WERI-Rb-1 (cell line): ENCODE measurements around the gene VENTX.

Source experiments
- DNase-seq: peaks from one replicate; pipeline ENCODE4 v3.0.0-alpha.2; 2020
- H3K27ac ChIP-seq: fragments of 250-450 bp; sonication (Bioruptor Pico); 2 replicates; pipeline ENCODE4 v1.5.1; 2020; ENCODE audit warnings: mild to moderate bottlenecking, moderate library complexity
- H3K27me3 ChIP-seq: fragments of 250-450 bp; sonication (Bioruptor Pico); 2 replicates; pipeline ENCODE4 v1.5.1; 2021; ENCODE audit warnings: mild to moderate bottlenecking, low read depth, moderate library complexity; ENCODE audit not compliant: insufficient read depth, severe bottlenecking
- H3K36me3 ChIP-seq: fragments of 250-450 bp; sonication (Bioruptor Pico); 2 replicates; pipeline ENCODE4 v1.5.1; 2020; ENCODE audit warnings: mild to moderate bottlenecking, moderate library complexity
- H3K4me3 ChIP-seq: 2 replicates; pipeline ENCODE4 v1.5.1; 2011; ENCODE audit warnings: low read depth, mild to moderate bottlenecking, control low read depth, low read length
- H3K9me3 ChIP-seq: fragments of 250-450 bp; sonication (Bioruptor Pico); 2 replicates; pipeline ENCODE4 v1.5.1; 2021; ENCODE audit warnings: mild to moderate bottlenecking, moderate library complexity; ENCODE audit not compliant: severe bottlenecking
- CTCF ChIP-seq: IDR thresholded peaks from 2 replicates; pipeline ENCODE4 v1.5.1; 2011; ENCODE audit warnings: low read depth, mild to moderate bottlenecking, control low read depth, inconsistent platforms, low read length

The VENTX gene

GRCh38 chr10:133237241-133237587 lies 441 bp upstream of the VENTX start:
- peak overlapping the region; percentile 27; the same call in 1 of the 2 replicates for H3K27ac ChIP-seq
- H3K9me3 ChIP-seq = no peaks in the 10 kb centered on the region
- DNase-seq = no peak
- peak overlapping the region; percentile 44 for H3K4me3 ChIP-seq
- no peak for TF ChIP-seq CTCF
- no peaks in the 10 kb centered on the region for H3K36me3 ChIP-seq
- H3K27me3 ChIP-seq = peaks cover 12% of the 10 kb centered on the region

DNA sequence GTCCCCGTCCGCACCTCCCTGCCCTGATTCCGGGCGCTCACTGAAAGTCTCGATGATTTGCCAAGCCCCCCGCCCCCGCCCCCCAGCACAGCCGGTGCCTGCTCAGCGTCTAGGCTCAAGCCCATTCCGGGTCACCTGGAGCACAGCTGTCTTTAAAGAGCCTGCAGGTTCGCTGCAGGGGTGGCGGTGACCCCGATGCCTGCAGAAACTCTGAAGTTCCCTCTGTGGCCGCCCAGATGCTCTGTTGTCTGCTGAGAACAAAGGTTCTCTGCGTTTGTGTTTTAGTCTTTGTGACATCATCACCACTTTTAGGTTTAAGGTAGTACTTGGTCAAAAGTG lies 780 bp downstream of the VENTX start:
- DNase-seq = no peak
- no peak overlapping the region for H3K27ac ChIP-seq
- H3K27me3 ChIP-seq = peaks cover 12% of the 10 kb centered on the region
- TF ChIP-seq CTCF = no peak
- no peaks in the 10 kb centered on the region for H3K9me3 ChIP-seq
- no peak overlapping the region for H3K4me3 ChIP-seq
- H3K36me3 ChIP-seq = no peaks in the 10 kb centered on the region

DNA sequence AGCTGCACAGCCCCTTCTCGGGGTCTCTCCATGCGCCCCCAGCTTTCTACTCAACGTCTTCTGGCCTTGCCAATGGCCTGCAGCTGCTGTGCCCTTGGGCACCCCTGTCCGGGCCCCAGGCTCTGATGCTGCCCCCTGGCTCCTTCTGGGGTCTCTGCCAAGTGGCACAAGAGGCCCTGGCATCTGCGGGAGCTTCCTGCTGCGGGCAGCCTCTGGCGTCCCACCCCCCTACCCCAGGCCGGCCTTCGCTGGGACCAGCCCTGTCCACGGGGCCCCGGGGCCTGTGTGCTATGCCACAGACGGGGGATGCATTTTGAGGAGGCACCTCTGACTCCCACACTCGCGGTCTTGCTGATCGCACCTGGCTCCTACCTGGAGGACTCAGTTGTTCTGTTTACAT lies 2.3 kb downstream of the VENTX start:
- DNase-seq = no peak
- no peak for TF ChIP-seq CTCF
- H3K27me3 ChIP-seq = peaks cover 12% of the 10 kb centered on the region
- no peak overlapping the region for H3K4me3 ChIP-seq
- no peaks in the 10 kb centered on the region for H3K36me3 ChIP-seq
- H3K9me3 ChIP-seq = no peaks in the 10 kb centered on the region
- no peak overlapping the region for H3K27ac ChIP-seq

- Histone ChIP-seq H3K27ac (no peak overlapping the region), H3K27me3 (peaks cover 8% of the 10 kb centered on the region), H3K36me3 (no peaks in the 10 kb centered on the region), H3K9me3 (no peaks in the 10 kb centered on the region), H3K4me3 (no peak overlapping the region)
- DNase-seq = no peak
- TF ChIP-seq CTCF = no peak
Observed at GRCh38 chr10:133241501-133242205, 4.0 kb downstream of the VENTX start.

GRCh38 chr10:133242611-133243356 lies 5.1 kb downstream of the VENTX start:
- Histone ChIP-seq H3K36me3 (no peaks in the 10 kb centered on the region), H3K27me3 (no peaks in the 10 kb centered on the region), H3K9me3 (no peaks in the 10 kb centered on the region), H3K4me3 (no peak overlapping the region), H3K27ac (no peak overlapping the region)
- TF ChIP-seq CTCF = no peak
- no peak for DNase-seq
